HCT116 (cell line): Measurements from ENCODE around the gene SLC3A2.

ENCODE experiments used
- CEBPB ChIP-seq: IDR thresholded peaks from 2 replicates; pipeline ENCODE4 v1.6.1; 2012; ENCODE audit warnings: low read depth
- CTCF ChIP-seq, 3 experiments: fragments of 200-600 bp in 1 of 3; sonication (generic) in 1 of 3; IDR thresholded peaks in 2 of 3; conservative IDR thresholded peaks in 1 of 3; 2 replicates each; pipeline ENCODE4 v1.5.1; 2012 to 2017; ENCODE audit warnings: low read depth in 2 of 3, low read length in 2 of 3, antibody characterized with exemption in 1 of 3, borderline replicate concordance in 1 of 3, control low read depth in 1 of 3, mild to moderate bottlenecking in 1 of 3, mixed read lengths in 1 of 3, mixed run types in 1 of 3, moderate library complexity in 1 of 3; ENCODE audit not compliant: insufficient read depth in 1 of 3
- EZH2 ChIP-seq: fragments of 200-600 bp; sonication (generic); IDR thresholded peaks from 2 replicates; pipeline ENCODE4 v1.6.1; 2017; ENCODE audit warnings: antibody characterized with exemption, mixed run types
- EZH2phosphoT487 ChIP-seq: fragments of 200-600 bp; IDR thresholded peaks from 2 replicates; pipeline ENCODE4 v1.6.1; 2018; ENCODE audit warnings: antibody characterized with exemption, borderline replicate concordance
- MAX ChIP-seq: IDR thresholded peaks from 2 replicates; pipeline ENCODE4 v1.6.1; 2012
- POLR2A ChIP-seq: IDR thresholded peaks from 2 replicates; pipeline ENCODE4 v1.7.0; 2011; ENCODE audit warnings: borderline replicate concordance; ENCODE audit not compliant: insufficient read depth, insufficient read length; ENCODE audit errors: extremely low read depth
- POLR2AphosphoS5 ChIP-seq: IDR thresholded peaks from 2 replicates; pipeline ENCODE4 v1.6.1; 2011; ENCODE audit warnings: mild to moderate bottlenecking, low read depth, low read length, moderate library complexity
- RAD21 ChIP-seq: IDR thresholded peaks from 2 replicates; pipeline ENCODE4 v1.6.1; 2012; ENCODE audit warnings: low read depth, mild to moderate bottlenecking
- REST ChIP-seq: IDR thresholded peaks from 2 replicates; pipeline ENCODE4 v1.6.1; 2012; ENCODE audit warnings: low read depth
- SP1 ChIP-seq: IDR thresholded peaks from 2 replicates; pipeline ENCODE4 v1.6.1; 2012; ENCODE audit warnings: low read depth
- ZFX ChIP-seq: fragments of 450-650 bp; IDR thresholded peaks from 2 replicates; pipeline ENCODE4 v1.6.1; 2017

- TF ChIP-seq EZH2 (no peak), CTCF (IDR thresholded peaks at IDR 0.05 in 2 of 3, conservative IDR thresholded peaks at IDR 0.05 in 1 of 3; ENCODE audit: borderline replicate concordance in 1 of 3, insufficient read depth in 1 of 3, low read depth in 2 of 3, low read length in 2 of 3) (no peak), POLR2A (no peak), POLR2AphosphoS5 (no peak), REST (no peak), SP1 (no peak), EZH2phosphoT487 (no peak), MAX (no peak), CEBPB (no peak), RAD21 (no peak), ZFX (no peak)
Measured at GRCh38 chr11:62926680-62927455, 46.2 kb downstream of the SLC3A2 start.
